GM12878 (cell line): ENCODE results near the gene DERA. TPM values are rescaled to one million over a fixed set of nuclear protein-coding genes. Genes with fewer than 3 reads are reported as not detected.

ENCODE experiments used
- BCLAF1 ChIP-seq: fragments of 450-650 bp; IDR thresholded peaks from 2 replicates; pipeline ENCODE4 v1.6.1; 2017; ENCODE audit warnings: antibody characterized with exemption, mild to moderate bottlenecking, moderate library complexity
- BMI1 ChIP-seq: fragments of 450-650 bp; IDR thresholded peaks from 2 replicates; pipeline ENCODE4 v1.6.1; 2016; ENCODE audit warnings: mild to moderate bottlenecking, moderate library complexity, borderline replicate concordance
- CREB1 ChIP-seq: IDR thresholded peaks from 2 replicates; pipeline ENCODE4 v1.6.1; 2012; ENCODE audit warnings: low read depth, mild to moderate bottlenecking, inconsistent platforms
- HDAC6 ChIP-seq: fragments of 200-600 bp; sonication (generic); IDR thresholded peaks from one replicate; pipeline ENCODE4 v1.8.0; 2017; ENCODE audit warnings: antibody characterized with exemption; ENCODE audit not compliant: unreplicated experiment
- IKZF1 ChIP-seq: fragments of 450-650 bp; conservative IDR thresholded peaks from 2 replicates; pipeline ENCODE4 v1.6.1; 2017; ENCODE audit warnings: antibody characterized with exemption, mild to moderate bottlenecking
- JUNB ChIP-seq: IDR thresholded peaks from 2 replicates; pipeline ENCODE4 v1.6.1; 2016; ENCODE audit warnings: antibody characterized with exemption, mild to moderate bottlenecking
- KDM1A ChIP-seq: fragments of 200-600 bp; sonication (generic); IDR thresholded peaks from 2 replicates; pipeline ENCODE4 v1.6.1; 2016; ENCODE audit warnings: borderline replicate concordance
- POLR2A ChIP-seq: IDR thresholded peaks from 2 replicates; pipeline ENCODE4 v1.6.1; 2011; ENCODE audit warnings: low read depth, mild to moderate bottlenecking, low read length
- REST ChIP-seq: IDR thresholded peaks from 2 replicates; pipeline ENCODE4 v1.6.1; 2012; ENCODE audit warnings: mild to moderate bottlenecking, low read depth, low read length
- SMARCA5 ChIP-seq: fragments of 450-650 bp; IDR thresholded peaks from 2 replicates; pipeline ENCODE4 v1.6.1; 2017; ENCODE audit warnings: mild to moderate bottlenecking
- USF2 ChIP-seq: IDR thresholded peaks from 2 replicates; pipeline ENCODE4 v1.6.1; 2011; ENCODE audit warnings: low read depth, low read length, improper control_type of control experiment, borderline replicate concordance
- ZNF24 ChIP-seq: fragments of 450-650 bp; IDR thresholded peaks from 2 replicates; pipeline ENCODE4 v1.6.1; 2017; ENCODE audit warnings: antibody characterized with exemption, mild to moderate bottlenecking
- polyA plus RNA-seq, 11 experiments: library from polyadenylated mRNA; depleted of rRNA in 4 of 11; unstranded in 6 of 11; stranded (reverse) in 5 of 11; fragments of >200 nt; fragmentation: Nextera tagmentation in 4 of 11; fragmentation: Illumina TruSeq in 1 of 11; extraction: Ambion mirVana in 4 of 11; extraction: Trizol in 1 of 11; gene quantifications; 1 replicate in 1 of 11; 2 replicates in 10 of 11; pipeline versions ENCODE4 v1.2.1 to v1.2.3, GENCODE V29; 2011 to 2016; ENCODE audit warnings: inconsistent platforms in 2 of 11, missing spikeins in 2 of 11, low read depth in 1 of 11
- total RNA-seq, 4 experiments: library from RNA; depleted of rRNA in 3 of 4; stranded (reverse); fragments of >200 nt in 3 of 4; fragmentation: Illumina TruSeq in 1 of 4; extraction: Trizol in 1 of 4; gene quantifications; 2 replicates each; pipeline versions ENCODE4 v1.2.1 to v1.2.3, GENCODE V29; 2013 to 2021
- TF ChIP-seq, protein P1 (sequence below): fragments of 150-350 bp; IDR thresholded peaks from 2 replicates; pipeline ENCODE4 v1.6.1; 2014; ENCODE audit warnings: mild to moderate bottlenecking, low read depth, low read length
- TF ChIP-seq, protein P2 (sequence below): fragments of 450-650 bp; IDR thresholded peaks from 2 replicates; pipeline ENCODE4 v1.6.1; 2017; ENCODE audit warnings: mild to moderate bottlenecking, moderate library complexity
- TF ChIP-seq, protein P3 (sequence below): fragments of 450-650 bp; IDR thresholded peaks from 2 replicates; pipeline ENCODE4 v1.6.1; 2016; ENCODE audit warnings: mild to moderate bottlenecking

Gene DERA
- total and polyA plus RNA-seq, 10 of the 15 experiments (the other 5 are each of a cell fraction or from before 2014, with no cell fraction given), result 34.9 to 97.1 (median 40.8) TPM

GRCh38 chr12:15928870-15929571, 17.9 kb downstream of the DERA start (continued):
- TF ChIP-seq BCLAF1, result no peak
- no peak for TF ChIP-seq BMI1
- TF ChIP-seq, protein P1, sequence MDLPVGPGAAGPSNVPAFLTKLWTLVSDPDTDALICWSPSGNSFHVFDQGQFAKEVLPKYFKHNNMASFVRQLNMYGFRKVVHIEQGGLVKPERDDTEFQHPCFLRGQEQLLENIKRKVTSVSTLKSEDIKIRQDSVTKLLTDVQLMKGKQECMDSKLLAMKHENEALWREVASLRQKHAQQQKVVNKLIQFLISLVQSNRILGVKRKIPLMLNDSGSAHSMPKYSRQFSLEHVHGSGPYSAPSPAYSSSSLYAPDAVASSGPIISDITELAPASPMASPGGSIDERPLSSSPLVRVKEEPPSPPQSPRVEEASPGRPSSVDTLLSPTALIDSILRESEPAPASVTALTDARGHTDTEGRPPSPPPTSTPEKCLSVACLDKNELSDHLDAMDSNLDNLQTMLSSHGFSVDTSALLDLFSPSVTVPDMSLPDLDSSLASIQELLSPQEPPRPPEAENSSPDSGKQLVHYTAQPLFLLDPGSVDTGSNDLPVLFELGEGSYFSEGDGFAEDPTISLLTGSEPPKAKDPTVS, result no peak
- TF ChIP-seq ZNF24, result peak; percentile 47; the same call in 1 of the 2 replicates
- TF ChIP-seq IKZF1, result peak; percentile 71
- no peak for TF ChIP-seq POLR2A
- TF ChIP-seq, protein P2, sequence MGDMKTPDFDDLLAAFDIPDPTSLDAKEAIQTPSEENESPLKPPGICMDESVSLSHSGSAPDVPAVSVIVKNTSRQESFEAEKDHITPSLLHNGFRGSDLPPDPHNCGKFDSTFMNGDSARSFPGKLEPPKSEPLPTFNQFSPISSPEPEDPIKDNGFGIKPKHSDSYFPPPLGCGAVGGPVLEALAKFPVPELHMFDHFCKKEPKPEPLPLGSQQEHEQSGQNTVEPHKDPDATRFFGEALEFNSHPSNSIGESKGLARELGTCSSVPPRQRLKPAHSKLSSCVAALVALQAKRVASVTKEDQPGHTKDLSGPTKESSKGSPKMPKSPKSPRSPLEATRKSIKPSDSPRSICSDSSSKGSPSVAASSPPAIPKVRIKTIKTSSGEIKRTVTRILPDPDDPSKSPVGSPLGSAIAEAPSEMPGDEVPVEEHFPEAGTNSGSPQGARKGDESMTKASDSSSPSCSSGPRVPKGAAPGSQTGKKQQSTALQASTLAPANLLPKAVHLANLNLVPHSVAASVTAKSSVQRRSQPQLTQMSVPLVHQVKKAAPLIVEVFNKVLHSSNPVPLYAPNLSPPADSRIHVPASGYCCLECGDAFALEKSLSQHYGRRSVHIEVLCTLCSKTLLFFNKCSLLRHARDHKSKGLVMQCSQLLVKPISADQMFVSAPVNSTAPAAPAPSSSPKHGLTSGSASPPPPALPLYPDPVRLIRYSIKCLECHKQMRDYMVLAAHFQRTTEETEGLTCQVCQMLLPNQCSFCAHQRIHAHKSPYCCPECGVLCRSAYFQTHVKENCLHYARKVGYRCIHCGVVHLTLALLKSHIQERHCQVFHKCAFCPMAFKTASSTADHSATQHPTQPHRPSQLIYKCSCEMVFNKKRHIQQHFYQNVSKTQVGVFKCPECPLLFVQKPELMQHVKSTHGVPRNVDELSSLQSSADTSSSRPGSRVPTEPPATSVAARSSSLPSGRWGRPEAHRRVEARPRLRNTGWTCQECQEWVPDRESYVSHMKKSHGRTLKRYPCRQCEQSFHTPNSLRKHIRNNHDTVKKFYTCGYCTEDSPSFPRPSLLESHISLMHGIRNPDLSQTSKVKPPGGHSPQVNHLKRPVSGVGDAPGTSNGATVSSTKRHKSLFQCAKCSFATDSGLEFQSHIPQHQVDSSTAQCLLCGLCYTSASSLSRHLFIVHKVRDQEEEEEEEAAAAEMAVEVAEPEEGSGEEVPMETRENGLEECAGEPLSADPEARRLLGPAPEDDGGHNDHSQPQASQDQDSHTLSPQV, result no peak
- TF ChIP-seq, protein P3, sequence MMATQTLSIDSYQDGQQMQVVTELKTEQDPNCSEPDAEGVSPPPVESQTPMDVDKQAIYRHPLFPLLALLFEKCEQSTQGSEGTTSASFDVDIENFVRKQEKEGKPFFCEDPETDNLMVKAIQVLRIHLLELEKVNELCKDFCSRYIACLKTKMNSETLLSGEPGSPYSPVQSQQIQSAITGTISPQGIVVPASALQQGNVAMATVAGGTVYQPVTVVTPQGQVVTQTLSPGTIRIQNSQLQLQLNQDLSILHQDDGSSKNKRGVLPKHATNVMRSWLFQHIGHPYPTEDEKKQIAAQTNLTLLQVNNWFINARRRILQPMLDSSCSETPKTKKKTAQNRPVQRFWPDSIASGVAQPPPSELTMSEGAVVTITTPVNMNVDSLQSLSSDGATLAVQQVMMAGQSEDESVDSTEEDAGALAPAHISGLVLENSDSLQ, result 0 out of 2 replicates have a peak, but pooled peaks have one; percentile 18
- no peak for TF ChIP-seq KDM1A
- TF ChIP-seq USF2, result no peak
- no peak for TF ChIP-seq CREB1
- TF ChIP-seq REST, result no peak
- 0 out of 2 replicates have a peak, but pooled peaks have one; percentile 35 for TF ChIP-seq SMARCA5
- peak; percentile 53 for TF ChIP-seq JUNB
- no peak for TF ChIP-seq HDAC6
